CD4-positive, alpha-beta T cell (primary cell): ENCODE data around the gene HORMAD2. TPM values are rescaled to one million over a fixed set of nuclear protein-coding genes. Genes with fewer than 3 reads are reported as not detected.

Experiments
- ATAC-seq: fragments of 200-7000 bp; cut with Tn5 transposase; one replicate; pipeline ENCODE4 v1.10.0; 2022; ENCODE audit warnings: mild to moderate bottlenecking; ENCODE audit not compliant: poor library complexity
- CTCF ChIA-PET: fragments of 350-600 bp; sonication (Branson Sonifier 250); formaldehyde crosslinking; loops from one replicate; lab custom pipeline; 2021; ENCODE audit warnings: antibody characterized with exemption, inconsistent platforms; lab: Charles Lee
- POLR2A ChIA-PET: fragments of 350-600 bp; sonication (Branson Sonifier 250); formaldehyde crosslinking; loops from one replicate; lab custom pipeline; 2021; ENCODE audit warnings: antibody characterized with exemption, inconsistent platforms; lab: Charles Lee
- DNase-seq, 14 experiments: peaks; one replicate each; pipeline ENCODE4 v3.0.0-alpha.2; 2013 to 2020; ENCODE audit warnings: mixed read lengths in 2 of 14
- H3K27ac ChIP-seq, 2 donors: one replicate each; pipeline versions ENCODE4 v1.5.1 to v1.7.0; 2013; ENCODE audit warnings: low read length in 2 of 2, low read depth in 1 of 2, mild to moderate bottlenecking in 1 of 2
- H3K27me3 ChIP-seq, 2 experiments: 1 replicate in 1 of 2; 2 replicates in 1 of 2; pipeline versions ENCODE4 v1.6.1 to v1.7.0; 2013; ENCODE audit warnings: low read length in 2 of 2, control low read depth in 1 of 2, mild to moderate bottlenecking in 1 of 2, moderate library complexity in 1 of 2; ENCODE audit not compliant: insufficient read depth in 2 of 2, control insufficient read depth in 1 of 2
- H3K36me3 ChIP-seq: one replicate; pipeline ENCODE4 v1.6.1; 2013; ENCODE audit warnings: low read length, control low read depth; ENCODE audit not compliant: insufficient read depth
- H3K4me1 ChIP-seq: one replicate; pipeline ENCODE4 v1.6.1; 2013; ENCODE audit warnings: low read length, control low read depth; ENCODE audit not compliant: insufficient read depth
- H3K4me3 ChIP-seq: one replicate; pipeline ENCODE4 v1.5.1; 2013; ENCODE audit warnings: mild to moderate bottlenecking, low read length, moderate library complexity
- H3K9me3 ChIP-seq, 2 experiments: 1 replicate in 1 of 2; 2 replicates in 1 of 2; pipeline versions ENCODE4 v1.6.1 to v1.7.0; 2013; ENCODE audit warnings: low read length in 2 of 2, mild to moderate bottlenecking in 2 of 2, control low read depth in 1 of 2, moderate library complexity in 1 of 2; ENCODE audit not compliant: control insufficient read depth in 1 of 2, insufficient read depth in 1 of 2
- H3K27ac Mint-ChIP-seq: one replicate; pipeline ENCODE4 v1.8.0; 2020; ENCODE audit warnings: mixed read lengths
- H3K27me3 Mint-ChIP-seq: one replicate; pipeline ENCODE4 v1.8.0; 2021; ENCODE audit warnings: mixed read lengths
- H3K36me3 Mint-ChIP-seq: one replicate; pipeline ENCODE4 v1.8.0; 2021; ENCODE audit warnings: low read depth, mixed read lengths
- H3K4me1 Mint-ChIP-seq: one replicate; pipeline ENCODE4 v1.8.0; 2021; ENCODE audit warnings: low read depth, mixed read lengths
- H3K4me3 Mint-ChIP-seq: one replicate; pipeline ENCODE4 v1.8.0; 2020; ENCODE audit warnings: mild to moderate bottlenecking, mixed read lengths
- H3K9me3 Mint-ChIP-seq: one replicate; pipeline ENCODE4 v1.8.0; 2020; ENCODE audit warnings: mixed read lengths
- intact Hi-C, 2 experiments: fragments of 100-400 bp; cut with DNase I in 1 of 2; cut with micrococcal nuclease in 1 of 2; formaldehyde crosslinking; loops; one replicate each; pipeline versions ENCODE4 v1.15.1 to v1.9.0; 2023 to 2025; cut with DNase I, micrococcal nuclease
- total RNA-seq, 174 experiments: library from RNA in 2 of 174; stranded (reverse) in 2 of 174; gene quantifications; one replicate each; pipeline ENCODE4 v1.2.3 and lab custom pipeline; 2021 to 2026
- TF ChIP-seq, protein P1 (sequence below): fragments of 200-600 bp; IDR thresholded peaks from one replicate; pipeline ENCODE4 v1.8.0; 2022; ENCODE audit warnings: antibody characterized with exemption, mild to moderate bottlenecking

Gene HORMAD2
- total RNA-seq, 2 experiments from 2014 or later, result not detected

DNA sequence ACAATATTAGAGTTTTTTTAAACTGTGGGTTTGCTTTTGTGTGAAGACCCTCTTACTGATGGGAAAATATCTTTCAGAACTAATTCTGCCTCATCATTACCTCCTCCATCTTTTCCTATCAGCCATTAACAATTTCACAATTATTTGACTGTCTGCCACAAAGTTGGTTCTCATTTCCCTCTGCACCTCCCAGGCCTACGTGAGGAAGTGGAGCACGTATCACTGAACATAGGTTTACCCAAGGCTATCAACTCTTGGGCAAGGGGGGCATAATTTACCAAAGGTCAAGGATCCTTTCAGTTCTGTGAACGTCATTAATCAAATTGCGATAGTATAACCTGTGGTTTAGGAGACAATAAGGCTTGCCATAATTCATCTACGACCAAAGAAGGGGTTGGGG is 106.2 kb downstream of the HORMAD2 start:
- Histone ChIP-seq H3K36me3 (no peaks in the 10 kb centered on the region), H3K27ac (no peak overlapping the region), H3K9me3 (no peaks in the 10 kb centered on the region), H3K4me3 (no peak overlapping the region), H3K4me1 (peaks cover 26% of the 10 kb centered on the region), H3K27me3 (no peaks in the 10 kb centered on the region)
- no peak for DNase-seq
- Mint-ChIP-seq H3K36me3 (no peaks in the 10 kb centered on the region), H3K27ac (no peak overlapping the region), H3K4me3 (no peak overlapping the region), H3K4me1 (peaks cover 72% of the 10 kb centered on the region), H3K9me3 (no peaks in the 10 kb centered on the region), H3K27me3 (no peaks in the 10 kb centered on the region)
- ATAC-seq, result no peak
- intact Hi-C loops, result no loop called here
- TF ChIP-seq, protein P1, sequence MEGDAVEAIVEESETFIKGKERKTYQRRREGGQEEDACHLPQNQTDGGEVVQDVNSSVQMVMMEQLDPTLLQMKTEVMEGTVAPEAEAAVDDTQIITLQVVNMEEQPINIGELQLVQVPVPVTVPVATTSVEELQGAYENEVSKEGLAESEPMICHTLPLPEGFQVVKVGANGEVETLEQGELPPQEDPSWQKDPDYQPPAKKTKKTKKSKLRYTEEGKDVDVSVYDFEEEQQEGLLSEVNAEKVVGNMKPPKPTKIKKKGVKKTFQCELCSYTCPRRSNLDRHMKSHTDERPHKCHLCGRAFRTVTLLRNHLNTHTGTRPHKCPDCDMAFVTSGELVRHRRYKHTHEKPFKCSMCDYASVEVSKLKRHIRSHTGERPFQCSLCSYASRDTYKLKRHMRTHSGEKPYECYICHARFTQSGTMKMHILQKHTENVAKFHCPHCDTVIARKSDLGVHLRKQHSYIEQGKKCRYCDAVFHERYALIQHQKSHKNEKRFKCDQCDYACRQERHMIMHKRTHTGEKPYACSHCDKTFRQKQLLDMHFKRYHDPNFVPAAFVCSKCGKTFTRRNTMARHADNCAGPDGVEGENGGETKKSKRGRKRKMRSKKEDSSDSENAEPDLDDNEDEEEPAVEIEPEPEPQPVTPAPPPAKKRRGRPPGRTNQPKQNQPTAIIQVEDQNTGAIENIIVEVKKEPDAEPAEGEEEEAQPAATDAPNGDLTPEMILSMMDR, result no peak
- ChIA-PET POLR2A (interaction anchor here (0.6 kb wide), 1 partner anchor 8 kb away, joined by 3 read pairs; no protein-coding TSS in a partner anchor), CTCF (no interaction called here)

DNA sequence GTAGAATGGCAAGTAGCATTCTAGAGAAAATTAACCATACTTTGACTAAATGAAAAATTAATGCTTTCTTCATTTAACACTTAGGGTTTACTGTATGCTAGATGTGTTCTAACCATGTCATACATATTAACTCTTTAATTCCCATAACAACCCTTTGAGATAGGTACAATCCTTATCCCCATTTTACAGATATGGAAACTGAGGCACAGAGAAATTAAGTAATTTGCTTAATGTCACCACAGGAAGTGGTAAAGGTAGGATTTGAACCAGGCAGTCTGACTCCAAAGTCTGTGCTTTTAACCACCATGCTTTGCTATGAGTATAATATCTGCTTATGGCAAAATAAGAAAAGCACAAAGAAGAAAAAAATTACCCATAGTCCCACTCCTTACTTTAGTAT is 106.8 kb downstream of the HORMAD2 start:
- peaks cover 74% of the 10 kb centered on the region for H3K4me1 Mint-ChIP-seq
- H3K4me1 ChIP-seq, result peaks cover 29% of the 10 kb centered on the region
- no peak overlapping the region for H3K4me3 ChIP-seq
- DNase-seq (no peak), ATAC-seq (no peak)
- TF ChIP-seq, protein P1, result no peak
- H3K36me3 ChIP-seq, result no peaks in the 10 kb centered on the region
- no peaks in the 10 kb centered on the region for H3K27me3 ChIP-seq
- H3K9me3 Mint-ChIP-seq, result no peaks in the 10 kb centered on the region
- POLR2A ChIA-PET, result no interaction called here
- CTCF ChIA-PET, result interaction anchor here (1.1 kb wide), 1 partner anchor 9 kb away, joined by 3 read pairs; no protein-coding TSS in a partner anchor
- H3K36me3 Mint-ChIP-seq, result no peaks in the 10 kb centered on the region
- H3K9me3 ChIP-seq, result no peaks in the 10 kb centered on the region
- H3K27ac Mint-ChIP-seq, result no peak overlapping the region
- no peaks in the 10 kb centered on the region for H3K27me3 Mint-ChIP-seq
- intact Hi-C loops, result no loop called here
- no peak overlapping the region for H3K4me3 Mint-ChIP-seq
- no peak overlapping the region for H3K27ac ChIP-seq

DNA sequence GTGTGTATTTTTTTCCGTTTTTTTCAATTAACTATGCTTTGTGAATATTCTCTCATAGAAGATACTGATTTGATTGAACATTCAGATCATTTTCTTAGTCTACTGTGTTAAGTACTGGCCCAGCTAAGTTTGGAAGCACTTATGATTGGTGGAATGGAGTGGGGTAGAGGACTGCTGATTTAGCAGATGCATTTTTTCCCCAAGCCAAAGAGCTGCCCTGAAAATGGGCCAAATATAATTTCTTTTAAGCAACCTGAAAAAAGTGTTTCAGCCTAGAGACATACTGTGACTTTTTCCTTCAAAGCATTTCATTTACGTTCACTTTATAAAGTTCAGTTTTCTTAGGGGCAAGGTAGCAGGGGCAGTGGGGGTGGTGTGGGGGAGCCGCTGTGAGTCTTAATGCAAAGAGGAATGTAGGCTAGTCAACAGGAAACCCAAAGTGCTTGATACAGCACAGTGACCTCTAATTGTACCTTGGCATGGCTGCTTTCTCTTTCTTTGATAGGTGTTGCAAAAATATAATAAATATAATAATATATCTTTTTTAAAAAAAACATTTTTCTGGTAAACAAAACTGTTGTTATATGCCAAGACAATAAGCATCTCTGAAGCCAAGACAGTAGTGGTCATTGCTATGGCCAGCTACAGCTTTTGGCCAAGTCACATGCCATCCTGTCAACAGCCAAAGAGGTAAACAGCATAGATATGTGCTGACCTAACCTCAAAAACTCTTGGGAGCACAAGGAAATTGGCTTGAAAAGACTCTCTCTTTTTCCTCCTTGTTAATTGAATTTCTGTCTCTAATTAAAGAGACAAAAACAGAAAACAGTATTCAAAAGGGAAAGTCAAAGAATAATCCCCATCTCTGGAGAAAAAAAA is 107.5 kb downstream of the HORMAD2 start:
- POLR2A ChIA-PET, result no interaction called here
- H3K27ac Mint-ChIP-seq, result peak overlapping the region; percentile 32

More for the DNA sequence above, 107.5 kb downstream of the HORMAD2 start:
- Histone ChIP-seq H3K27ac (no peak overlapping the region), H3K27me3 (no peaks in the 10 kb centered on the region), H3K9me3 (no peaks in the 10 kb centered on the region), H3K36me3 (no peaks in the 10 kb centered on the region), H3K4me1 (peaks cover 35% of the 10 kb centered on the region), H3K4me3 (no peak overlapping the region)
- DNase-seq (peak in 2 of 14 experiments; percentile 28 to 64), ATAC-seq (no peak)
- peaks cover 81% of the 10 kb centered on the region for H3K4me1 Mint-ChIP-seq
- H3K36me3 Mint-ChIP-seq, result no peaks in the 10 kb centered on the region
- H3K4me3 Mint-ChIP-seq, result peak overlapping the region; percentile 16
- TF ChIP-seq, protein P1, result no peak
- intact Hi-C loops, result no loop called here
- no peaks in the 10 kb centered on the region for H3K27me3 Mint-ChIP-seq
- CTCF ChIA-PET, result interaction anchor here (1.1 kb wide), 1 partner anchor 9 kb away, joined by 3 read pairs; no protein-coding TSS in a partner anchor
- no peaks in the 10 kb centered on the region for H3K9me3 Mint-ChIP-seq
